HL-60 (cell line): ENCODE results near the gene COMMD4.

Source experiments
- DNase-seq, 2 experiments: peaks; one replicate each; pipeline ENCODE4 v3.0.0-alpha.2; 2010 to 2020; ENCODE audit warnings: low read depth in 1 of 2, low spot score in 1 of 2
- H3K27ac ChIP-seq: fragments of 250-450 bp; sonication (Bioruptor Pico); replicated peaks from 2 replicates; pipeline ENCODE4 v1.5.1; 2020; ENCODE audit warnings: mild to moderate bottlenecking, moderate library complexity
- H3K27me3 ChIP-seq: fragments of 250-450 bp; sonication (Bioruptor Pico); 2 replicates; pipeline ENCODE4 v1.5.1; 2021; ENCODE audit warnings: mild to moderate bottlenecking, moderate library complexity; ENCODE audit not compliant: insufficient read depth, poor library complexity, severe bottlenecking
- H3K4me3 ChIP-seq: replicated peaks from 2 replicates; pipeline ENCODE4 v1.5.1; 2011; ENCODE audit warnings: mild to moderate bottlenecking, control low read depth, low read length; ENCODE audit not compliant: insufficient read depth
- CTCF ChIP-seq: IDR thresholded peaks from one replicate; pipeline ENCODE4 v1.5.1; 2011; ENCODE audit warnings: low read length, control low read depth, inconsistent platforms; ENCODE audit not compliant: insufficient read depth
- GABPA ChIP-seq: IDR thresholded peaks from 2 replicates; pipeline ENCODE4 v1.6.1; 2012; ENCODE audit warnings: low read depth
- POLR2AphosphoS5 ChIP-seq: IDR thresholded peaks from 2 replicates; pipeline ENCODE4 v1.6.1; 2012; ENCODE audit warnings: low read depth
- SPI1 ChIP-seq: IDR thresholded peaks from 2 replicates; pipeline ENCODE4 v1.6.1; 2012; ENCODE audit warnings: low read depth, mild to moderate bottlenecking, borderline replicate concordance
- TF ChIP-seq, protein P1 (sequence below): IDR thresholded peaks from 2 replicates; pipeline ENCODE4 v1.6.1; 2012; ENCODE audit warnings: low read depth; ENCODE audit not compliant: insufficient replicate concordance

Gene COMMD4

DNA sequence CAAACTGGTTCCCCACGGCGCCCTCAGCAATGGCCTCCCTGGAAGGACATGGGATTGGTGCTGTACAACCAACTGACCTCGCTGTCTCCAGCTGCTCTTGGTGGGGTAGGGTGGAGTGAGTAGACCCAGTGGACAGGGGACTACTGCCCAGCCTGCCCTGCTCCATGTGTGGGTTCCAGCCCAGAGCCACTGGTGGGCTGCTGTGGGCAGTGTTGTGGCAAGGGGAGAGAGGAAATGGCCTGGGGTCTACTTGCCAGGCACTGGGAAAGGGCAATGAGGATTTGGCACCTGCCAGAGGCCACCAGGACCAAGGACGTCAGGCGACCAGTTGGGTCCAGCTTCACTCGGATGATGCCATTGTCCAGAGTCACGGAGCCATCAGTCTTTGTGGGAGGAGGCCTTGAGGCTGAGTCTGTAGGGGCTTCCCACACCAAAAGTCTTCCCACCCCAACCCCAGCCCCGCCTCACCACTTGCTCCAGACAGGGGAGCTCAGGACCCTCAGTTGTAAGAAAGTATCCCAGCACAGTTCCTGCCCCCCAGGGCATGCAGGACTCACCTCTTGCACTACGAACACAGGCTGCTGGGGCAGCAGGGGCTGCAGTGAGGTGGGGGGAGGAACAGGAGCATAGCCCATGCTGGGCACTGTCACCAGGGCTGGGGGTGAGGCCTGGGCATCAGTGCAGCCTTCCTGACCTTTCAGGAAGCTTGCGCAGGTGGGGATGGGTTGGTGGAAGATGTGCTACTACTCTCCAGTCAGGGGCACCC lies 23.1 kb downstream of the COMMD4 start:
- Histone ChIP-seq H3K27ac (no peak overlapping the region), H3K4me3 (no peak overlapping the region), H3K27me3 (no peaks in the 10 kb centered on the region)
- no peak for DNase-seq
- TF ChIP-seq SPI1 (no peak), GABPA (no peak), POLR2AphosphoS5 (no peak), CTCF (no peak)
- TF ChIP-seq, protein P1, sequence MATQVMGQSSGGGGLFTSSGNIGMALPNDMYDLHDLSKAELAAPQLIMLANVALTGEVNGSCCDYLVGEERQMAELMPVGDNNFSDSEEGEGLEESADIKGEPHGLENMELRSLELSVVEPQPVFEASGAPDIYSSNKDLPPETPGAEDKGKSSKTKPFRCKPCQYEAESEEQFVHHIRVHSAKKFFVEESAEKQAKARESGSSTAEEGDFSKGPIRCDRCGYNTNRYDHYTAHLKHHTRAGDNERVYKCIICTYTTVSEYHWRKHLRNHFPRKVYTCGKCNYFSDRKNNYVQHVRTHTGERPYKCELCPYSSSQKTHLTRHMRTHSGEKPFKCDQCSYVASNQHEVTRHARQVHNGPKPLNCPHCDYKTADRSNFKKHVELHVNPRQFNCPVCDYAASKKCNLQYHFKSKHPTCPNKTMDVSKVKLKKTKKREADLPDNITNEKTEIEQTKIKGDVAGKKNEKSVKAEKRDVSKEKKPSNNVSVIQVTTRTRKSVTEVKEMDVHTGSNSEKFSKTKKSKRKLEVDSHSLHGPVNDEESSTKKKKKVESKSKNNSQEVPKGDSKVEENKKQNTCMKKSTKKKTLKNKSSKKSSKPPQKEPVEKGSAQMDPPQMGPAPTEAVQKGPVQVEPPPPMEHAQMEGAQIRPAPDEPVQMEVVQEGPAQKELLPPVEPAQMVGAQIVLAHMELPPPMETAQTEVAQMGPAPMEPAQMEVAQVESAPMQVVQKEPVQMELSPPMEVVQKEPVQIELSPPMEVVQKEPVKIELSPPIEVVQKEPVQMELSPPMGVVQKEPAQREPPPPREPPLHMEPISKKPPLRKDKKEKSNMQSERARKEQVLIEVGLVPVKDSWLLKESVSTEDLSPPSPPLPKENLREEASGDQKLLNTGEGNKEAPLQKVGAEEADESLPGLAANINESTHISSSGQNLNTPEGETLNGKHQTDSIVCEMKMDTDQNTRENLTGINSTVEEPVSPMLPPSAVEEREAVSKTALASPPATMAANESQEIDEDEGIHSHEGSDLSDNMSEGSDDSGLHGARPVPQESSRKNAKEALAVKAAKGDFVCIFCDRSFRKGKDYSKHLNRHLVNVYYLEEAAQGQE: no peak

DNA sequence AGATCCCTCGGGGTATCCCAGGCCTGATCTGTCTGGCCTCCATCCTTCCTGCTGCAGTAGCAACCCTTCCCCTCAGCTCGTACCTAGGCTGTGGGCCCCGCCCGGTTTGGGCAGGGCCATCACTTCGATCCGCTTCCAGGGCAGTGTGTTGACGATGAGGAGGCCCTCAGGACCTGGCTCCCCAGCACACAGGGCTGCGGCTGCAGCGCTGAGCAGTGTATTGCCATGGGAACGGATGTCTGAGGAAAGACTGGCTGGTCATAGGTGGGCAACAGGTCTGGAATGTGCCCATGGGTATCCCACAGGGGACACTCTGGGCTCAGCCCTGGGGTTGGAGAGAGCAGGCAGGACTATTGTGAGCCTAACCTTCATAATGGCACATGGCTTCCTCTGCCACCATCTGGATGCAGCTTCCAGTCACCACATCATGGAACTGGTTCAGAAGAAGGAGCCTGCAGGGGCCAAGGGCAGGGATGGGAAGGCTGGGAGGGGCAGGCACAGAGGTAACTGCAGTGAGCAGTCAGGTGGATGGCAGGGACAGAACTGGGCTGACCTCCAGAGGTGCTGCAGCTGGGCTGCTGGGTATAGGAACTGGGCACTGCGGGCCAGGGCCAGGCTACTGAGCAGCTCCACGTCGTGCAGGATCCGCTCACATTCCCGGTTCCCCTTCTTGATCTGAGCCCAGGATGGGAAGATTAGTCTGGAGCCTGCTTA lies 23.8 kb downstream of the COMMD4 start:
- H3K4me3 ChIP-seq: no peak overlapping the region
- H3K27ac ChIP-seq: no peak overlapping the region
- no peak for DNase-seq
- H3K27me3 ChIP-seq: no peaks in the 10 kb centered on the region
- TF ChIP-seq, protein P1: no peak
- TF ChIP-seq POLR2AphosphoS5 (no peak), CTCF (no peak), GABPA (no peak), SPI1 (no peak)

DNA sequence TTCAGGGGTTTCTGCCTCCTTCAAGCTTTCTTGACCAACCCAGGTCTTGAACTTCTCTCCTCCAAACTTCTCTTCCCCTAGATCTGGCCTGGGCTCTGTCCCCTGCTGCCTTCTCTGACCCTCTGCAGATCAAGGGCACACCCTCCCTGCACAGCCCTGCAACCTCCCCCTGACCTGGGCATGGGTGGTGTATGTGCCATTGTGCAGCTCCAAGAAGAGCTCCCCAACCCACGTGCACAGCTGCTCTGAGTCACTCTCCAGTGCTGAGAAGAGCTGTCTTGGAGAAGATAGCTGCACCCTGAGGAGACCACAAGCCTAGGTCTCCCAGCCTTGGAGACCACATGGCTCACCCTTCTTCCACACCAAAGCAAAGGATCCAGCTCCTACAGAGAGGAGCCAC lies 24.5 kb downstream of the COMMD4 start:
- Histone ChIP-seq H3K27ac (no peak overlapping the region), H3K27me3 (no peaks in the 10 kb centered on the region), H3K4me3 (no peak overlapping the region)
- TF ChIP-seq GABPA: no peak
- DNase-seq: no peak

- no peak overlapping the region for H3K4me3 ChIP-seq
- TF ChIP-seq, protein P1: no peak
- TF ChIP-seq CTCF (no peak), GABPA (no peak), POLR2AphosphoS5 (no peak), SPI1 (no peak)
- DNase-seq: no peak
- H3K27ac ChIP-seq: no peak overlapping the region
- H3K27me3 ChIP-seq: no peaks in the 10 kb centered on the region
Measured at GRCh38 chr15:75360856-75361255, 25.0 kb downstream of the COMMD4 start.
